GM23338 (cell line): ENCODE results near the gene NCKAP5. TPM values are rescaled to one million over a fixed set of nuclear protein-coding genes. Genes with fewer than 3 reads are reported as not detected.

Experiments used
- ATAC-seq: fragments of 200-7000 bp; cut with Tn5 transposase; 3 replicates; pipeline ENCODE4 v1.9.1; 2020
- DNase-seq: peaks from one replicate; pipeline ENCODE4 v3.0.0-alpha.2; 2015; ENCODE audit warnings: low spot score
- H2AFZ ChIP-seq: fragments of 200-600 bp; sonication (generic); 2 replicates; pipeline ENCODE4 v1.8.0; 2016; ENCODE audit warnings: antibody characterized with exemption, mild to moderate bottlenecking, moderate library complexity
- H3F3A ChIP-seq: fragments of 200-600 bp; sonication (generic); replicated peaks from 2 replicates; pipeline ENCODE4 v1.8.0; 2017; ENCODE audit warnings: antibody characterized with exemption, mixed run types, low read depth
- H3K27ac ChIP-seq: fragments of 200-600 bp; sonication (generic); 2 replicates; pipeline ENCODE4 v1.6.1; 2016; ENCODE audit warnings: low read depth
- H3K27me3 ChIP-seq: fragments of 200-600 bp; sonication (generic); 2 replicates; pipeline ENCODE4 v1.8.0; 2016; ENCODE audit warnings: mild to moderate bottlenecking, mixed run types, moderate library complexity; ENCODE audit not compliant: insufficient read depth
- H3K36me3 ChIP-seq: fragments of 200-600 bp; sonication (generic); 2 replicates; pipeline ENCODE4 v1.8.0; 2016; ENCODE audit warnings: mild to moderate bottlenecking; ENCODE audit not compliant: insufficient read depth
- H3K4me1 ChIP-seq: fragments of 200-600 bp; sonication (generic); 2 replicates; pipeline ENCODE4 v1.8.0; 2016; ENCODE audit warnings: mild to moderate bottlenecking, moderate library complexity; ENCODE audit not compliant: insufficient read depth
- H3K4me2 ChIP-seq: fragments of 200-600 bp; sonication (generic); 2 replicates; pipeline ENCODE4 v1.7.1; 2017; ENCODE audit warnings: mixed run types
- H3K4me3 ChIP-seq: fragments of 200-600 bp; sonication (generic); 2 replicates; pipeline ENCODE4 v1.6.1; 2016; ENCODE audit warnings: mixed run types
- H3K79me2 ChIP-seq: fragments of 200-600 bp; sonication (generic); replicated peaks from 2 replicates; pipeline ENCODE4 v1.8.0; 2017; ENCODE audit warnings: mild to moderate bottlenecking; ENCODE audit not compliant: insufficient read depth
- H3K9me2 ChIP-seq: fragments of 200-600 bp; sonication (generic); 2 replicates; pipeline ENCODE4 v1.8.0; 2017; ENCODE audit not compliant: insufficient read depth
- H4K20me1 ChIP-seq: fragments of 200-600 bp; sonication (generic); replicated peaks from 2 replicates; pipeline ENCODE4 v1.8.0; 2017; ENCODE audit warnings: mild to moderate bottlenecking; ENCODE audit not compliant: insufficient read depth
- H3K27ac Mint-ChIP-seq: 2 replicates; pipeline ENCODE4 v1.8.0; 2020; ENCODE audit warnings: inconsistent platforms, mild to moderate bottlenecking, moderate library complexity, mixed read lengths
- H3K27me3 Mint-ChIP-seq: 3 replicates; pipeline ENCODE4 v1.8.0; 2022; ENCODE audit warnings: low read depth, mild to moderate bottlenecking, moderate library complexity, mixed read lengths, inconsistent platforms; ENCODE audit not compliant: insufficient read depth, poor library complexity
- H3K36me3 Mint-ChIP-seq: 3 replicates; pipeline ENCODE4 v1.8.0; 2021; ENCODE audit warnings: low read depth, mild to moderate bottlenecking, inconsistent platforms, moderate library complexity, mixed read lengths
- H3K4me1 Mint-ChIP-seq: 3 replicates; pipeline ENCODE4 v1.8.0; 2020; ENCODE audit warnings: mild to moderate bottlenecking, inconsistent platforms, mixed read lengths
- H3K4me3 Mint-ChIP-seq: 3 replicates; pipeline ENCODE4 v1.8.0; 2021; ENCODE audit warnings: moderate library complexity, mild to moderate bottlenecking, inconsistent platforms, mixed read lengths
- H3K9me3 Mint-ChIP-seq: 3 replicates; pipeline ENCODE4 v1.8.0; 2020; ENCODE audit warnings: moderate library complexity, mild to moderate bottlenecking, inconsistent platforms, mixed read lengths
- CREB1 ChIP-seq: fragments of 250-450 bp; sonication (Bioruptor Pico); IDR thresholded peaks from 2 replicates; pipeline ENCODE4 v1.5.0; 2020; ENCODE audit warnings: low read depth, mild to moderate bottlenecking, moderate library complexity
- CTCF ChIP-seq, 2 experiments: fragments of 200-600 bp in 1 of 2; sonication (generic) in 1 of 2; conservative IDR thresholded peaks; 2 replicates each; pipeline versions ENCODE4 v1.5.1 to v1.6.1; 2016 to 2017; ENCODE audit warnings: antibody characterized with exemption in 2 of 2, low read depth in 2 of 2, mild to moderate bottlenecking in 2 of 2, moderate library complexity in 1 of 2
- ETS1 ChIP-seq: IDR thresholded peaks from 2 replicates; pipeline ENCODE4 v1.6.1; 2016; ENCODE audit warnings: antibody characterized with exemption
- EZH2 ChIP-seq: fragments of 200-600 bp; sonication (generic); IDR thresholded peaks from one replicate; pipeline ENCODE4 v1.8.0; 2017; ENCODE audit warnings: antibody characterized with exemption, mild to moderate bottlenecking, low read depth; ENCODE audit not compliant: unreplicated experiment
- EZH2phosphoT487 ChIP-seq: fragments of 200-600 bp; sonication (generic); IDR thresholded peaks from one replicate; pipeline ENCODE4 v1.8.1; 2018; ENCODE audit warnings: antibody characterized with exemption; ENCODE audit not compliant: unreplicated experiment
- JUNB ChIP-seq: IDR thresholded peaks from one replicate; pipeline ENCODE4 v1.6.1; 2016; ENCODE audit warnings: antibody characterized with exemption; ENCODE audit not compliant: unreplicated experiment
- NANOG ChIP-seq: IDR thresholded peaks from 2 replicates; pipeline ENCODE4 v1.6.1; 2016; ENCODE audit warnings: antibody characterized with exemption, borderline replicate concordance
- POLR2AphosphoS5 ChIP-seq: IDR thresholded peaks from 2 replicates; pipeline ENCODE4 v1.6.1; 2016; ENCODE audit warnings: antibody characterized with exemption, low read depth
- REST ChIP-seq: IDR thresholded peaks from one replicate; pipeline ENCODE4 v1.6.1; 2018; ENCODE audit warnings: antibody characterized with exemption; ENCODE audit not compliant: unreplicated experiment
- STAT1 ChIP-seq: IDR thresholded peaks from one replicate; pipeline ENCODE4 v1.6.1; 2016; ENCODE audit warnings: antibody characterized with exemption; ENCODE audit not compliant: unreplicated experiment
- ZNF114 ChIP-seq: fragments of 250-450 bp; sonication (Bioruptor Pico); IDR thresholded peaks from 2 replicates; pipeline ENCODE4 v1.5.0; 2020; ENCODE audit warnings: mild to moderate bottlenecking, moderate library complexity
- ZNF331 ChIP-seq: fragments of 250-450 bp; sonication (Bioruptor Pico); IDR thresholded peaks from 2 replicates; pipeline ENCODE4 v1.5.0; 2020; ENCODE audit warnings: low read depth, mild to moderate bottlenecking, moderate library complexity
- ZNF462 ChIP-seq: fragments of 250-450 bp; sonication (Bioruptor Pico); IDR thresholded peaks from 2 replicates; pipeline ENCODE4 v1.5.0; 2020; ENCODE audit warnings: mild to moderate bottlenecking, moderate library complexity
- polyA plus RNA-seq: library from polyadenylated mRNA; unstranded; fragments of >200 nt; fragmentation: Nextera tagmentation; extraction: Ambion mirVana; gene quantifications from 2 replicates; pipeline ENCODE4 v1.2.1, GENCODE V29; 2016
- total RNA-seq: library from RNA; depleted of rRNA; stranded (reverse); fragments of >200 nt; shearing (Covaris generic); gene quantifications from 2 replicates; pipeline ENCODE4 v1.2.3, GENCODE V29; 2014

The NCKAP5 gene
- total and polyA plus RNA-seq, 2 experiments from 2014 or later, result 0.34 to 0.73 TPM

- no peak for TF ChIP-seq ZNF114 (CRISPR knock-in tag)
- no peak for TF ChIP-seq NANOG
- no peak for TF ChIP-seq STAT1
Observed at GRCh38 chr2:132733094-132733493, 835.2 kb downstream of the NCKAP5 start (continued).

- H3K4me1 ChIP-seq, result no peaks in the 10 kb centered on the region
- no peak for TF ChIP-seq POLR2AphosphoS5
- TF ChIP-seq REST, result no peak
- TF ChIP-seq CTCF (conservative IDR thresholded peaks at IDR 0.05; ENCODE audit: low read depth in 2 of 2), result no peak
- no peak for TF ChIP-seq ZNF331 (CRISPR knock-in tag)
- no peak for TF ChIP-seq ZNF462 (CRISPR knock-in tag)
- TF ChIP-seq ETS1, result no peak
- TF ChIP-seq EZH2, result no peak
- TF ChIP-seq EZH2phosphoT487, result no peak
- no peak for TF ChIP-seq NANOG
- TF ChIP-seq ZNF114 (CRISPR knock-in tag), result no peak
- no peak for TF ChIP-seq STAT1
- TF ChIP-seq JUNB, result no peak
- TF ChIP-seq CREB1 (CRISPR knock-in tag), result no peak
- H3K9me2 ChIP-seq, result 0 out of 2 replicates have a peak, but pooled peaks cover 4% of the 10 kb centered on the region
- no peaks in the 10 kb centered on the region for H3K27me3 Mint-ChIP-seq
- H2AFZ ChIP-seq, result no peak overlapping the region
- no peak overlapping the region for H3K27ac ChIP-seq
- H3K36me3 ChIP-seq, result no peaks in the 10 kb centered on the region
- no peaks in the 10 kb centered on the region for H3K4me1 Mint-ChIP-seq
- no peak overlapping the region for H3K4me3 ChIP-seq
- H3K27ac Mint-ChIP-seq, result no peak overlapping the region
- H3K9me3 Mint-ChIP-seq, result no peaks in the 10 kb centered on the region
- H3K27me3 ChIP-seq, result no peaks in the 10 kb centered on the region
- no peak for DNase-seq
- no peaks in the 10 kb centered on the region for H3F3A ChIP-seq
- H4K20me1 ChIP-seq, result no peaks in the 10 kb centered on the region
- H3K36me3 Mint-ChIP-seq, result no peaks in the 10 kb centered on the region
- no peak for ATAC-seq
- no peak overlapping the region for H3K4me3 Mint-ChIP-seq
- no peaks in the 10 kb centered on the region for H3K79me2 ChIP-seq
- no peak overlapping the region for H3K4me2 ChIP-seq
Observed at GRCh38 chr2:132732694-132733093, 835.6 kb downstream of the NCKAP5 start.
